ENCODE data around the gene CPVL.

CPVL gene

GRCh38 chr7:29189743-29190201 is 43.4 kb upstream of the CPVL start:
- H3K27me3 ChIP-seq (ENCODE audit: control insufficient read depth in 1 of 2, insufficient read depth in 1 of 2, low read length in 2 of 2), result peaks cover 46 to 52% of the 10 kb centered on the region in 2 experiments
- H2BK12ac ChIP-seq (ENCODE audit: low read length in 2 of 2), result no peak overlapping the region
- H4K8ac ChIP-seq (ENCODE audit: low read length), result no peak overlapping the region
- H2BK120ac ChIP-seq (ENCODE audit: low read depth, low read length), result no peak overlapping the region
- no peak overlapping the region for H2AK5ac ChIP-seq (ENCODE audit: low read length, severe bottlenecking)
- H3K4ac ChIP-seq (ENCODE audit: low read depth in 1 of 2, low read length in 2 of 2), result no peak overlapping the region
- no peak overlapping the region for H3K27ac ChIP-seq (ENCODE audit: low read length, poor library complexity, severe bottlenecking)
- no peak overlapping the region for H2AFZ ChIP-seq (ENCODE audit: low read depth, low read length)
- H3K9ac ChIP-seq (ENCODE audit: low read length), result no peak overlapping the region
- DNase-seq, result peak; percentile 25
- 7% methylated on average over 14 of the region's 16 CpGs for WGBS
- no peak overlapping the region for H3K18ac ChIP-seq (ENCODE audit: low read depth in 1 of 2, low read length in 2 of 2)
- H3K4me2 ChIP-seq (ENCODE audit: low read length, poor library complexity, severe bottlenecking), result no peak overlapping the region
- no peak overlapping the region for H2BK15ac ChIP-seq (ENCODE audit: low read depth, poor library complexity, severe bottlenecking)
- H3K36me3 ChIP-seq (ENCODE audit: control insufficient read depth in 1 of 2, insufficient read depth in 2 of 2, low read depth in 1 of 2, low read length in 2 of 2), result no peaks in the 10 kb centered on the region
- H3K4me3 ChIP-seq (ENCODE audit: insufficient read depth in 1 of 2, low read depth in 1 of 2, low read length in 2 of 2), result no peak overlapping the region
- H3K23ac ChIP-seq (ENCODE audit: low read length in 2 of 2), result no peak overlapping the region
- no peaks in the 10 kb centered on the region for H3K9me3 ChIP-seq (ENCODE audit: control insufficient read depth, low read length)
- no peak overlapping the region for H4K91ac ChIP-seq (ENCODE audit: low read length)
- peaks cover 15% of the 10 kb centered on the region for H3K4me1 ChIP-seq (ENCODE audit: control insufficient read depth, insufficient read depth, low read depth, low read length)
- H3K14ac ChIP-seq (ENCODE audit: low read length in 2 of 2), result no peak overlapping the region
- no peaks in the 10 kb centered on the region for H3K79me1 ChIP-seq (replicated peaks; ENCODE audit: low read length, poor library complexity, severe bottlenecking)
- H2BK5ac ChIP-seq (ENCODE audit: low read depth, low read length, poor library complexity, severe bottlenecking), result no peak overlapping the region

GRCh38 chr7:29185613-29186012 is 39.3 kb upstream of the CPVL start:
- Histone ChIP-seq H3K9ac (ENCODE audit: low read length) (no peak overlapping the region), H2AK5ac (ENCODE audit: low read length, severe bottlenecking) (no peak overlapping the region), H2BK5ac (ENCODE audit: low read depth, low read length, poor library complexity, severe bottlenecking) (no peak overlapping the region), H2BK120ac (ENCODE audit: low read depth, low read length) (no peak overlapping the region), H2BK15ac (ENCODE audit: low read depth, poor library complexity, severe bottlenecking) (no peak overlapping the region), H4K91ac (ENCODE audit: low read length) (no peak overlapping the region), H3K36me3 (ENCODE audit: control insufficient read depth in 1 of 2, insufficient read depth in 2 of 2, low read depth in 1 of 2, low read length in 2 of 2) (no peaks in the 10 kb centered on the region), H4K8ac (ENCODE audit: low read length) (no peak overlapping the region), H3K4ac (ENCODE audit: low read depth in 1 of 2, low read length in 2 of 2) (no peak overlapping the region), H2AFZ (ENCODE audit: low read depth, low read length) (no peak overlapping the region), H3K4me2 (ENCODE audit: low read length, poor library complexity, severe bottlenecking) (no peak overlapping the region), H3K27me3 (ENCODE audit: control insufficient read depth in 1 of 2, insufficient read depth in 1 of 2, low read length in 2 of 2) (peaks cover 14 to 15% of the 10 kb centered on the region in 2 experiments), H3K18ac (ENCODE audit: low read depth in 1 of 2, low read length in 2 of 2) (no peak overlapping the region), H3K23ac (ENCODE audit: low read length in 2 of 2) (no peak overlapping the region), H3K4me3 (ENCODE audit: insufficient read depth in 1 of 2, low read depth in 1 of 2, low read length in 2 of 2) (no peak overlapping the region), H2BK12ac (ENCODE audit: low read length in 2 of 2) (no peak overlapping the region), H3K4me1 (ENCODE audit: control insufficient read depth, insufficient read depth, low read depth, low read length) (peaks cover 4% of the 10 kb centered on the region), H3K27ac (ENCODE audit: low read length, poor library complexity, severe bottlenecking) (no peak overlapping the region), H3K14ac (ENCODE audit: low read length in 2 of 2) (no peak overlapping the region), H3K9me3 (ENCODE audit: control insufficient read depth, low read length) (no peaks in the 10 kb centered on the region), H3K79me1 (replicated peaks; ENCODE audit: low read length, poor library complexity, severe bottlenecking) (no peaks in the 10 kb centered on the region)
- DNase-seq, result no peak
- 96% methylated on average over 6 of the region's 6 CpGs for WGBS

GRCh38 chr7:29184599-29184998 is 38.3 kb upstream of the CPVL start:
- Histone ChIP-seq H3K4me2 (ENCODE audit: low read length, poor library complexity, severe bottlenecking) (no peak overlapping the region), H3K9me3 (ENCODE audit: control insufficient read depth, low read length) (no peaks in the 10 kb centered on the region), H3K14ac (ENCODE audit: low read length in 2 of 2) (no peak overlapping the region), H4K8ac (ENCODE audit: low read length) (no peak overlapping the region), H2BK120ac (ENCODE audit: low read depth, low read length) (no peak overlapping the region), H3K9ac (ENCODE audit: low read length) (no peak overlapping the region), H3K23ac (ENCODE audit: low read length in 2 of 2) (no peak overlapping the region), H4K91ac (ENCODE audit: low read length) (no peak overlapping the region), H2BK12ac (ENCODE audit: low read length in 2 of 2) (no peak overlapping the region), H2AFZ (ENCODE audit: low read depth, low read length) (no peak overlapping the region), H3K4me1 (ENCODE audit: control insufficient read depth, insufficient read depth, low read depth, low read length) (peaks cover under 1% of the 10 kb centered on the region), H3K27me3 (ENCODE audit: control insufficient read depth in 1 of 2, insufficient read depth in 1 of 2, low read length in 2 of 2) (peaks cover 4 to 5% of the 10 kb centered on the region in 2 experiments), H3K79me1 (replicated peaks; ENCODE audit: low read length, poor library complexity, severe bottlenecking) (no peaks in the 10 kb centered on the region), H3K4ac (ENCODE audit: low read depth in 1 of 2, low read length in 2 of 2) (no peak overlapping the region), H2AK5ac (ENCODE audit: low read length, severe bottlenecking) (no peak overlapping the region), H2BK5ac (ENCODE audit: low read depth, low read length, poor library complexity, severe bottlenecking) (no peak overlapping the region), H2BK15ac (ENCODE audit: low read depth, poor library complexity, severe bottlenecking) (no peak overlapping the region), H3K4me3 (ENCODE audit: insufficient read depth in 1 of 2, low read depth in 1 of 2, low read length in 2 of 2) (no peak overlapping the region), H3K18ac (ENCODE audit: low read depth in 1 of 2, low read length in 2 of 2) (no peak overlapping the region), H3K36me3 (ENCODE audit: control insufficient read depth in 1 of 2, insufficient read depth in 2 of 2, low read depth in 1 of 2, low read length in 2 of 2) (no peaks in the 10 kb centered on the region), H3K27ac (ENCODE audit: low read length, poor library complexity, severe bottlenecking) (no peak overlapping the region)
- DNase-seq, result no peak
- 100% methylated on average over 1 of the region's 2 CpGs for WGBS

- H3K4me2 ChIP-seq (ENCODE audit: low read length, poor library complexity, severe bottlenecking), result no peak overlapping the region
- H3K79me1 ChIP-seq (replicated peaks; ENCODE audit: low read length, poor library complexity, severe bottlenecking), result no peaks in the 10 kb centered on the region
- no peaks in the 10 kb centered on the region for H3K36me3 ChIP-seq (ENCODE audit: control insufficient read depth in 1 of 2, insufficient read depth in 2 of 2, low read depth in 1 of 2, low read length in 2 of 2)
- no peak overlapping the region for H3K23ac ChIP-seq (ENCODE audit: low read length in 2 of 2)
- H2BK15ac ChIP-seq (ENCODE audit: low read depth, poor library complexity, severe bottlenecking), result no peak overlapping the region
- H3K9me3 ChIP-seq (ENCODE audit: control insufficient read depth, low read length), result no peaks in the 10 kb centered on the region
- no peak overlapping the region for H2BK12ac ChIP-seq (ENCODE audit: low read length in 2 of 2)
- WGBS, result 63% methylated on average over 1 of the region's 1 CpG
- H3K27ac ChIP-seq (ENCODE audit: low read length, poor library complexity, severe bottlenecking), result no peak overlapping the region
- H3K18ac ChIP-seq (ENCODE audit: low read depth in 1 of 2, low read length in 2 of 2), result no peak overlapping the region
- H4K8ac ChIP-seq (ENCODE audit: low read length), result no peak overlapping the region
- peaks cover 3 to 9% of the 10 kb centered on the region in 2 experiments for H3K27me3 ChIP-seq (ENCODE audit: control insufficient read depth in 1 of 2, insufficient read depth in 1 of 2, low read length in 2 of 2)
- DNase-seq, result no peak
- no peak overlapping the region for H2BK5ac ChIP-seq (ENCODE audit: low read depth, low read length, poor library complexity, severe bottlenecking)
- H4K91ac ChIP-seq (ENCODE audit: low read length), result no peak overlapping the region
- H3K9ac ChIP-seq (ENCODE audit: low read length), result no peak overlapping the region
- H3K4me1 ChIP-seq (ENCODE audit: control insufficient read depth, insufficient read depth, low read depth, low read length), result no peaks in the 10 kb centered on the region
- no peak overlapping the region for H3K14ac ChIP-seq (ENCODE audit: low read length in 2 of 2)
- H2AK5ac ChIP-seq (ENCODE audit: low read length, severe bottlenecking), result no peak overlapping the region
- no peak overlapping the region for H2BK120ac ChIP-seq (ENCODE audit: low read depth, low read length)
- H3K4ac ChIP-seq (ENCODE audit: low read depth in 1 of 2, low read length in 2 of 2), result no peak overlapping the region
- H2AFZ ChIP-seq (ENCODE audit: low read depth, low read length), result no peak overlapping the region
- no peak overlapping the region for H3K4me3 ChIP-seq (ENCODE audit: insufficient read depth in 1 of 2, low read depth in 1 of 2, low read length in 2 of 2)
These were observed 32.8 kb upstream of the CPVL start for GRCh38 chr7:29179115-29179514.
